CD4-positive, alpha-beta T cell (primary cell): Measurements from ENCODE around the gene STX3. TPM values are rescaled to one million over a fixed set of nuclear protein-coding genes. Genes with fewer than 3 reads are reported as not detected.

Experiments used
- ATAC-seq: fragments of 200-7000 bp; cut with Tn5 transposase; one replicate; pipeline ENCODE4 v1.10.0; 2022; ENCODE audit warnings: mild to moderate bottlenecking; ENCODE audit not compliant: poor library complexity
- CTCF ChIA-PET: fragments of 350-600 bp; sonication (Branson Sonifier 250); formaldehyde crosslinking; loops from one replicate; lab custom pipeline; 2021; ENCODE audit warnings: antibody characterized with exemption, inconsistent platforms; lab: Charles Lee
- POLR2A ChIA-PET: fragments of 350-600 bp; sonication (Branson Sonifier 250); formaldehyde crosslinking; loops from one replicate; lab custom pipeline; 2021; ENCODE audit warnings: antibody characterized with exemption, inconsistent platforms; lab: Charles Lee
- DNase-seq, 14 experiments: peaks; one replicate each; pipeline ENCODE4 v3.0.0-alpha.2; 2013 to 2020; ENCODE audit warnings: mixed read lengths in 2 of 14
- H3K27ac ChIP-seq, 2 donors: one replicate each; pipeline versions ENCODE4 v1.5.1 to v1.7.0; 2013; ENCODE audit warnings: low read length in 2 of 2, low read depth in 1 of 2, mild to moderate bottlenecking in 1 of 2
- H3K27me3 ChIP-seq, 2 experiments: 1 replicate in 1 of 2; 2 replicates in 1 of 2; pipeline versions ENCODE4 v1.6.1 to v1.7.0; 2013; ENCODE audit warnings: low read length in 2 of 2, control low read depth in 1 of 2, mild to moderate bottlenecking in 1 of 2, moderate library complexity in 1 of 2; ENCODE audit not compliant: insufficient read depth in 2 of 2, control insufficient read depth in 1 of 2
- H3K36me3 ChIP-seq: one replicate; pipeline ENCODE4 v1.6.1; 2013; ENCODE audit warnings: low read length, control low read depth; ENCODE audit not compliant: insufficient read depth
- H3K4me1 ChIP-seq: one replicate; pipeline ENCODE4 v1.6.1; 2013; ENCODE audit warnings: low read length, control low read depth; ENCODE audit not compliant: insufficient read depth
- H3K4me3 ChIP-seq: one replicate; pipeline ENCODE4 v1.5.1; 2013; ENCODE audit warnings: mild to moderate bottlenecking, low read length, moderate library complexity
- H3K9me3 ChIP-seq, 2 experiments: 1 replicate in 1 of 2; 2 replicates in 1 of 2; pipeline versions ENCODE4 v1.6.1 to v1.7.0; 2013; ENCODE audit warnings: low read length in 2 of 2, mild to moderate bottlenecking in 2 of 2, control low read depth in 1 of 2, moderate library complexity in 1 of 2; ENCODE audit not compliant: control insufficient read depth in 1 of 2, insufficient read depth in 1 of 2
- H3K27ac Mint-ChIP-seq: one replicate; pipeline ENCODE4 v1.8.0; 2020; ENCODE audit warnings: mixed read lengths
- H3K27me3 Mint-ChIP-seq: one replicate; pipeline ENCODE4 v1.8.0; 2021; ENCODE audit warnings: mixed read lengths
- H3K36me3 Mint-ChIP-seq: one replicate; pipeline ENCODE4 v1.8.0; 2021; ENCODE audit warnings: low read depth, mixed read lengths
- H3K4me1 Mint-ChIP-seq: one replicate; pipeline ENCODE4 v1.8.0; 2021; ENCODE audit warnings: low read depth, mixed read lengths
- H3K4me3 Mint-ChIP-seq: one replicate; pipeline ENCODE4 v1.8.0; 2020; ENCODE audit warnings: mild to moderate bottlenecking, mixed read lengths
- H3K9me3 Mint-ChIP-seq: one replicate; pipeline ENCODE4 v1.8.0; 2020; ENCODE audit warnings: mixed read lengths
- intact Hi-C, 2 experiments: fragments of 100-400 bp; cut with DNase I in 1 of 2; cut with micrococcal nuclease in 1 of 2; formaldehyde crosslinking; loops; one replicate each; pipeline versions ENCODE4 v1.15.1 to v1.9.0; 2023 to 2025; cut with DNase I, micrococcal nuclease
- total RNA-seq, 174 experiments: library from RNA in 2 of 174; stranded (reverse) in 2 of 174; gene quantifications; one replicate each; pipeline ENCODE4 v1.2.3 and lab custom pipeline; 2021 to 2026
- TF ChIP-seq, protein P1 (sequence below): fragments of 200-600 bp; IDR thresholded peaks from one replicate; pipeline ENCODE4 v1.8.0; 2022; ENCODE audit warnings: antibody characterized with exemption, mild to moderate bottlenecking

The STX3 gene
- total RNA-seq, 2 experiments from 2014 or later = 4.6 to 6.4 TPM

DNA sequence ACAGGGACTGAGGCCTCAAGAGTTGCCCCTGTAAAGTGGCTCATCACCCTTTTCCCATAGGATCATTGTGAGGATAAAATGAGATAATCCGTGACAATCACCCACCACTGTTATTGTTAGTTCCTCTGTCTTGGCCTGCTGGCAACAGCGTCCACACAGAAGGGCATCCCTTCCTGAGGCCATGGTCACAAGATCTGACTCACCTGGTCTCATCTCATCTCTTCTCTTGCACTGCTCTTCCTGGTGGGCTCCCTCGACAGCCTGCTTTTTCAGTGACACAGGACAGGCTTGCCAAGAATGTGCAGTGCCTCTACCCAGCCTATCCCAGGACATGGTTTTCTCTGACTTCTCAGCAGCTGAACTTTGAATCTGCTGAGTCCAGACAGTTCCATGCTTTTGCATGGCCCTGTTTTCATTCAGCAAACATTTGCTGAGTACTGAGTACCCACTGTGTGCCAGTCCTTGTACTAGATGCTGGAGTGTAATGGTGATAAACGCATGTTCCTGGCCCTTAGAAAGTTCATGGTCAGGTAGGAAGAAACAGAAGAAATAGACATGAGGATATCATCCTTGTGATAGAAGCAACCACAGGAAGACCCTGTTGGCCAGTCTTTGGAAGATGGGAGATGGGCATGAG lies 3.3 kb downstream of the STX3 start:
- TF ChIP-seq, protein P1, sequence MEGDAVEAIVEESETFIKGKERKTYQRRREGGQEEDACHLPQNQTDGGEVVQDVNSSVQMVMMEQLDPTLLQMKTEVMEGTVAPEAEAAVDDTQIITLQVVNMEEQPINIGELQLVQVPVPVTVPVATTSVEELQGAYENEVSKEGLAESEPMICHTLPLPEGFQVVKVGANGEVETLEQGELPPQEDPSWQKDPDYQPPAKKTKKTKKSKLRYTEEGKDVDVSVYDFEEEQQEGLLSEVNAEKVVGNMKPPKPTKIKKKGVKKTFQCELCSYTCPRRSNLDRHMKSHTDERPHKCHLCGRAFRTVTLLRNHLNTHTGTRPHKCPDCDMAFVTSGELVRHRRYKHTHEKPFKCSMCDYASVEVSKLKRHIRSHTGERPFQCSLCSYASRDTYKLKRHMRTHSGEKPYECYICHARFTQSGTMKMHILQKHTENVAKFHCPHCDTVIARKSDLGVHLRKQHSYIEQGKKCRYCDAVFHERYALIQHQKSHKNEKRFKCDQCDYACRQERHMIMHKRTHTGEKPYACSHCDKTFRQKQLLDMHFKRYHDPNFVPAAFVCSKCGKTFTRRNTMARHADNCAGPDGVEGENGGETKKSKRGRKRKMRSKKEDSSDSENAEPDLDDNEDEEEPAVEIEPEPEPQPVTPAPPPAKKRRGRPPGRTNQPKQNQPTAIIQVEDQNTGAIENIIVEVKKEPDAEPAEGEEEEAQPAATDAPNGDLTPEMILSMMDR = no peak
- no peak overlapping the region for H3K4me3 Mint-ChIP-seq

DNA sequence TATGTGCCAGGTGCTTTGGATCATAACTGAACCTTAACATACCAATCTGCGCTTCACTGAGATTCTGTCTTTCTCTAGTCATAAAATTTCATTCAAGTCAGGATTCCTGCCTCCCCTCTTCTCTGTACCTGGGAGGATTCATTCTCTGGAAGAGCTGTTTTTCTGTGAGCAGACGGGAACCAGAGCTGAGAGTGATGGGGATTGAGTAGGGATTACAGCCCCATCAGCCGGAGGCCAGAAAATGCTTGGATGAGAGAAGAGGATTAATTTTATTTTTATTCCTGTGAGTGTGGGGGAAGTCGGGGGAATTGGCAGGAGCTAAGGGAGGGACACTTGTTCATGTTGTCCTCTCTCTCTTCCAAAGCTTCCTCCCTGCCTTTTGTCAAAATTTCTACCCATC lies 4.7 kb downstream of the STX3 start:
- DNase-seq (no peak), ATAC-seq (no peak)
- POLR2A ChIA-PET = interaction anchor here (0.7 kb wide), 1 partner anchor 25 kb away, joined by 3 read pairs; no protein-coding TSS in a partner anchor
- H3K9me3 ChIP-seq = no peaks in the 10 kb centered on the region
- TF ChIP-seq, protein P1 = no peak
- no peak overlapping the region for H3K27ac ChIP-seq
- H3K4me1 ChIP-seq = peaks cover 19% of the 10 kb centered on the region
- no peak overlapping the region for H3K27ac Mint-ChIP-seq
- CTCF ChIA-PET = no interaction called here
- no peaks in the 10 kb centered on the region for H3K9me3 Mint-ChIP-seq
- H3K27me3 ChIP-seq = peaks cover 0 to 4% of the 10 kb centered on the region in 2 experiments
- H3K4me3 ChIP-seq = no peak overlapping the region
- peaks cover 18% of the 10 kb centered on the region for H3K4me1 Mint-ChIP-seq
- H3K4me3 Mint-ChIP-seq = no peak overlapping the region
- H3K36me3 Mint-ChIP-seq = no peaks in the 10 kb centered on the region
- H3K27me3 Mint-ChIP-seq = no peaks in the 10 kb centered on the region
- peaks cover 3% of the 10 kb centered on the region for H3K36me3 ChIP-seq
- intact Hi-C loops = loop anchor here in 1 of 2 experiments (5.0 kb wide), 3 partner anchors 88 to 213 kb away; no protein-coding TSS in a partner anchor

More for the DNA sequence above, 3.3 kb downstream of the STX3 start:
- Mint-ChIP-seq H3K9me3 (no peaks in the 10 kb centered on the region), H3K27ac (no peak overlapping the region), H3K4me1 (peaks cover 26% of the 10 kb centered on the region), H3K27me3 (no peaks in the 10 kb centered on the region), H3K36me3 (peaks cover 3% of the 10 kb centered on the region)
- H3K4me1 ChIP-seq = peaks cover 28% of the 10 kb centered on the region
- H3K27ac ChIP-seq = no peak overlapping the region
- H3K27me3 ChIP-seq = peaks cover 0 to 4% of the 10 kb centered on the region in 2 experiments
- CTCF ChIA-PET = no interaction called here
- POLR2A ChIA-PET = no interaction called here
- H3K9me3 ChIP-seq = no peaks in the 10 kb centered on the region
- H3K36me3 ChIP-seq = peaks cover 3% of the 10 kb centered on the region
- no peak for ATAC-seq
- DNase-seq = no peak
- intact Hi-C loops = loop anchor here in 1 of 2 experiments (5.0 kb wide), 3 partner anchors 86 to 211 kb away; no protein-coding TSS in a partner anchor
- no peak overlapping the region for H3K4me3 ChIP-seq

- Mint-ChIP-seq H3K9me3 (no peaks in the 10 kb centered on the region), H3K4me3 (no peak overlapping the region), H3K27me3 (no peaks in the 10 kb centered on the region), H3K4me1 (peaks cover 26% of the 10 kb centered on the region), H3K27ac (no peak overlapping the region), H3K36me3 (no peaks in the 10 kb centered on the region)
- Histone ChIP-seq H3K4me3 (no peak overlapping the region), H3K36me3 (peaks cover 3% of the 10 kb centered on the region), H3K27ac (no peak overlapping the region), H3K9me3 (no peaks in the 10 kb centered on the region), H3K27me3 (peaks cover 0 to 4% of the 10 kb centered on the region in 2 experiments), H3K4me1 (peaks cover 18% of the 10 kb centered on the region)
- TF ChIP-seq, protein P1 = no peak
- intact Hi-C loops = no loop called here
- POLR2A ChIA-PET = no interaction called here
- DNase-seq = no peak
- ATAC-seq = no peak
- CTCF ChIA-PET = interaction anchor here (1.5 kb wide), 1 partner anchor 50 kb away, joined by 4 read pairs; the partner anchor contains the start of gene MRPL16
Observed at GRCh38 chr11:59760771-59761170, 5.6 kb downstream of the STX3 start.
